IMR-90 (cell line): ENCODE results near the gene NCS1. TPM values are rescaled to one million over a fixed set of nuclear protein-coding genes. Genes with fewer than 3 reads are reported as not detected.

Experiments
- ATAC-seq: fragments of 200-7000 bp; cut with Tn5 transposase; 2 replicates; pipeline ENCODE4 v1.9.1; 2020; ENCODE audit warnings: low read depth, mild to moderate bottlenecking, moderate library complexity
- BruUV-seq: library from RNA; stranded (reverse); fragments of 400-500 nt; replicated peaks from 2 replicates; lab custom pipeline; 2021; lab: Mats Ljungman, UMichigan
- CTCF ChIA-PET: fragments of 300-600 bp; formaldehyde crosslinking; extraction: SDS; loops from one replicate; lab custom pipeline; 2021; ENCODE audit warnings: antibody characterized with exemption; lab: Yijun Ruan, JAX
- POLR2A ChIA-PET: fragments of 300-600 bp; sonication (Branson Sonifier 250); formaldehyde crosslinking; loops from one replicate; lab custom pipeline; 2022; ENCODE audit warnings: antibody characterized with exemption; ENCODE audit not compliant: unreplicated experiment; lab: Charles Lee
- DNase-seq: peaks from one replicate; pipeline ENCODE4 v3.0.0; 2013
- H2AFZ ChIP-seq: replicated peaks from 2 replicates; pipeline ENCODE3; 2013; ENCODE audit warnings: low read length, mild to moderate bottlenecking; ENCODE audit not compliant: poor library complexity
- H2AK5ac ChIP-seq: 2 replicates; pipeline ENCODE4 v1.6.1; 2013; ENCODE audit warnings: low read depth, low read length, inconsistent platforms
- H2AK9ac ChIP-seq: replicated peaks from 2 replicates; pipeline ENCODE3; 2013; ENCODE audit warnings: mild to moderate bottlenecking, low read depth, low read length, moderate library complexity; ENCODE audit not compliant: poor library complexity
- H2BK120ac ChIP-seq: 2 replicates; pipeline ENCODE4 v1.6.1; 2013; ENCODE audit warnings: low read depth, low read length, inconsistent platforms
- H2BK15ac ChIP-seq: 3 replicates; pipeline ENCODE4 v1.6.1; 2013; ENCODE audit warnings: low read depth, low read length, inconsistent platforms
- H2BK20ac ChIP-seq: 2 replicates; pipeline ENCODE4 v1.6.1; 2013; ENCODE audit warnings: low read depth, mild to moderate bottlenecking, inconsistent platforms, low read length, moderate library complexity
- H2BK5ac ChIP-seq: 2 replicates; pipeline ENCODE4 v1.6.1; 2013; ENCODE audit warnings: mild to moderate bottlenecking, low read depth, low read length, inconsistent platforms; ENCODE audit not compliant: poor library complexity, severe bottlenecking
- H3K14ac ChIP-seq: replicated peaks from 2 replicates; pipeline ENCODE4 v1.6.1; 2013; ENCODE audit warnings: low read depth, low read length, inconsistent platforms
- H3K18ac ChIP-seq: 2 replicates; pipeline ENCODE4 v1.6.1; 2013; ENCODE audit warnings: low read depth, low read length, control low read depth
- H3K23ac ChIP-seq: 2 replicates; pipeline ENCODE4 v1.6.1; 2013; ENCODE audit warnings: low read depth, low read length, inconsistent platforms
- H3K27ac ChIP-seq: 2 replicates; pipeline ENCODE4 v1.5.1; 2013; ENCODE audit warnings: mild to moderate bottlenecking, control low read depth, low read length; ENCODE audit not compliant: insufficient read depth
- H3K27me3 ChIP-seq: 2 replicates; pipeline ENCODE4 v1.6.1; 2013; ENCODE audit warnings: low read length; ENCODE audit not compliant: control insufficient read depth, insufficient read depth
- H3K36me3 ChIP-seq: 2 replicates; pipeline ENCODE4 v1.6.1; 2013; ENCODE audit warnings: low read length, mixed read lengths; ENCODE audit not compliant: control insufficient read depth, insufficient read depth
- H3K4ac ChIP-seq: 2 replicates; pipeline ENCODE4 v1.6.1; 2013; ENCODE audit warnings: low read depth, low read length, inconsistent platforms
- H3K4me1 ChIP-seq: 2 replicates; pipeline ENCODE4 v1.6.1; 2013; ENCODE audit warnings: low read length, mixed read lengths; ENCODE audit not compliant: control insufficient read depth, insufficient read depth
- H3K4me2 ChIP-seq: 2 replicates; pipeline ENCODE4 v1.6.1; 2013; ENCODE audit warnings: low read depth, mild to moderate bottlenecking, control low read depth, low read length, moderate library complexity
- H3K4me3 ChIP-seq: 2 replicates; pipeline ENCODE4 v1.5.1; 2013; ENCODE audit warnings: low read depth, mild to moderate bottlenecking, control low read depth, low read length, moderate library complexity; ENCODE audit not compliant: insufficient read depth
- H3K56ac ChIP-seq: 2 replicates; pipeline ENCODE4 v1.6.1; 2013; ENCODE audit warnings: low read length, inconsistent platforms; ENCODE audit not compliant: insufficient read depth; ENCODE audit errors: extremely low read depth
- H3K79me1 ChIP-seq, 2 experiments: 2 replicates each; pipeline ENCODE4 v1.6.1; 2013; ENCODE audit warnings: low read length in 2 of 2, inconsistent platforms in 1 of 2, low read depth in 1 of 2
- H3K9ac ChIP-seq: 2 replicates; pipeline ENCODE4 v1.6.1; 2013; ENCODE audit warnings: low read depth, low read length, control low read depth
- H3K9me1 ChIP-seq: 2 replicates; pipeline ENCODE4 v1.6.1; 2013; ENCODE audit warnings: low read length, inconsistent platforms; ENCODE audit not compliant: insufficient read depth
- H3K9me3 ChIP-seq: 2 replicates; pipeline ENCODE4 v1.6.1; 2013; ENCODE audit warnings: low read length; ENCODE audit not compliant: control insufficient read depth, insufficient read depth
- H4K20me1 ChIP-seq: 2 replicates; pipeline ENCODE4 v1.6.1; 2013; ENCODE audit warnings: low read length, inconsistent platforms; ENCODE audit not compliant: insufficient read depth
- H4K5ac ChIP-seq: 2 replicates; pipeline ENCODE4 v1.6.1; 2013; ENCODE audit warnings: mild to moderate bottlenecking, low read depth, low read length, control low read depth
- H4K8ac ChIP-seq, 2 experiments: 2 replicates each; pipeline ENCODE4 v1.6.1; 2013; ENCODE audit warnings: low read depth in 2 of 2, low read length in 2 of 2, control low read depth in 1 of 2, inconsistent platforms in 1 of 2
- H4K91ac ChIP-seq: 2 replicates; pipeline ENCODE4 v1.6.1; 2013; ENCODE audit warnings: low read depth, low read length, inconsistent platforms; ENCODE audit not compliant: insufficient read depth
- NFE2L2 ChIP-seq: fragments of 150-350 bp; IDR thresholded peaks from 2 replicates; pipeline ENCODE4 v1.6.1; 2016; ENCODE audit warnings: low read depth, mild to moderate bottlenecking, low read length
- WGBS, 2 experiments: methylation state at CpG; one replicate each; pipeline versions ENCODE4 v1.1.5 to v1.1.7; 2013; ENCODE audit warnings: missing lambda C conversion rate in 2 of 2; ENCODE audit not compliant: insufficient read length in 1 of 2; ENCODE audit errors: extremely low coverage in 2 of 2; 5-methylcytosine and 5-hydroxymethylcytosine counted together
- dilution Hi-C: fragments of 300-500 bp; cut with HindIII; formaldehyde crosslinking; loops from one replicate; pipeline ENCODE4 v1.14.3; 2018; ENCODE audit warnings: low sequenced_read_pairs; ENCODE audit not compliant: unreplicated experiment
- in situ Hi-C: fragments of 300-500 bp; cut with MboI; formaldehyde crosslinking; loops from 3 replicates; pipeline ENCODE4 v1.14.3; 2019; ENCODE audit warnings: low sequenced_read_pairs, inconsistent platforms, mixed read lengths
- intact Hi-C: fragments of 100-400 bp; cut with micrococcal nuclease; formaldehyde crosslinking; loops from 2 replicates; pipeline ENCODE4 v1.10.0; 2022
- polyA plus RNA-seq, 3 experiments: library from polyadenylated mRNA; depleted of rRNA; stranded (reverse); fragments of >200 nt; gene quantifications; 2 replicates each; pipeline ENCODE4 v1.2.3, GENCODE V29; 2012; ENCODE audit warnings: low replicate concordance in 1 of 3
- total RNA-seq: library from RNA; depleted of rRNA; stranded (reverse); fragments of >200 nt; gene quantifications from 2 replicates; pipeline ENCODE4 v1.2.3, GENCODE V29; 2012

Gene NCS1
- total and polyA plus RNA-seq, 2 of the 4 experiments (the other 2 are of a cell fraction) = 41.0 to 60.5 TPM

DNA sequence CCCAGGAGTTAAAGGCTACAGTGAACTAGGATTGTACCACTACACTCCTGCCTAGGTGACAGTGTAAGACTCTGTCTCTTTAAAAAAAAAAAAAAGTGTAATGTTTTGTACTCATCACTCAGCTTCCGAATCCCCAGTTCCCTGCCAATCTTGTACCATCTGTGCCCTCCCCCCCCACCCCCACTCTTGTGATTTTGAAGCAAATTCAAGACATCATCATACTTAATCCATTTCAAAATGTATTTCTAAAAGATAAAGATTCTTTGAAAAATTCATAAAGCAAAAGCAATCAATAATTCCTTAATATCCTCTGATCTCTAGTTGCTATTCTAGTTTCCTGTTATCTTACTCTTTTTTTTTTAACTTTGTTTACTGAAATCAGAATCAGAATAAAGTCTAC lies 58.4 kb downstream of the NCS1 start:
- no CpG with 5 or more reads among the region's 1 CpG for WGBS, 2 experiments
- BruUV-seq = no TSS peak
- no peak for DNase-seq

More for the DNA sequence above, 58.4 kb downstream of the NCS1 start:
- no peak overlapping the region for H2BK5ac ChIP-seq
- H2BK120ac ChIP-seq = no peak overlapping the region
- no peak overlapping the region for H2BK15ac ChIP-seq
- no peak overlapping the region for H3K27ac ChIP-seq
- dilution Hi-C loops = loop anchor here (25.0 kb wide), 1 partner anchor 118 kb away; no protein-coding TSS in a partner anchor
- ChIA-PET CTCF (interaction anchor here (2.2 kb wide), 1 partner anchor 123 kb away, joined by 4 read pairs; no protein-coding TSS in a partner anchor), POLR2A (no interaction called here)
- no peak overlapping the region for H3K4ac ChIP-seq
- no peak overlapping the region for H4K8ac ChIP-seq
- no peaks in the 10 kb centered on the region for H3K27me3 ChIP-seq
- no peak overlapping the region for H2AFZ ChIP-seq
- H3K79me1 ChIP-seq = peaks cover 5 to 16% of the 10 kb centered on the region in 2 experiments; a peak in 1 of 4 replicates
- H3K4me3 ChIP-seq = no peak overlapping the region
- peaks cover 9% of the 10 kb centered on the region; the same call in 1 of the 2 replicates for H3K9me1 ChIP-seq
- H3K23ac ChIP-seq = no peak overlapping the region
- no peak overlapping the region for H4K5ac ChIP-seq
- intact Hi-C loops = loop anchor here (10.0 kb wide), 1 partner anchor 346 kb away; no protein-coding TSS in a partner anchor
- no peak overlapping the region for H2AK5ac ChIP-seq
- ATAC-seq = no peak
- H3K18ac ChIP-seq = no peak overlapping the region
- peaks cover 10% of the 10 kb centered on the region for H3K9me3 ChIP-seq
- H4K91ac ChIP-seq = no peak overlapping the region
- no peak overlapping the region for H3K56ac ChIP-seq
- no peak overlapping the region for H3K9ac ChIP-seq
- peaks cover 2% of the 10 kb centered on the region for H3K4me1 ChIP-seq
- in situ Hi-C loops = loop anchor here (25.0 kb wide), 1 partner anchor 118 kb away; no protein-coding TSS in a partner anchor
- H3K36me3 ChIP-seq = peaks cover 47% of the 10 kb centered on the region
- no peak overlapping the region for H3K4me2 ChIP-seq
- H3K14ac ChIP-seq = no peak overlapping the region
- no peak for TF ChIP-seq NFE2L2
- no peak overlapping the region for H2BK20ac ChIP-seq
- no peak overlapping the region for H2AK9ac ChIP-seq
- H4K20me1 ChIP-seq = peaks cover 15% of the 10 kb centered on the region; the same call in 1 of the 2 replicates
